ENCODE data around the gene JAKMIP2.

Gene JAKMIP2

DNA sequence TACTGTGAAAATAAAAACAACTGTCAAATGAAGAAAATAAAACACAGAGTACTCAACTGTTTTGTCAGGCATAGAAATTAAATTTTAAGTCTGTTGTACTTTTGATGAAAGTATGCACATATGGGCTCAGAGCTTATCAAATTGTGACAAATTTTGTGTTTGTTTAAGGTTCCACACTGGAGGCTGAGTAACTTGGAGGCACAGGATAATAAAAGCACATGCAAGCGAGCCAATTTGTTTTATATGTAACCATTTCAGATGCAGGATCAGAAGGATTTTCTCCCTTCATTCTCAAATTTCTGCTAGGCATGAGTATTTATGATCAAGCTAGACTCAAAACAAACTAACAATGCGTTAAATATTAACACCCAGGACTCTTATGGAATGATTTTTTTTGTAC lies 87.8 kb downstream of the JAKMIP2 start:
- no peak for DNase-seq

- DNase-seq, result no peak
Measured at GRCh38 chr5:147693233-147693632, 89.3 kb downstream of the JAKMIP2 start.

DNA sequence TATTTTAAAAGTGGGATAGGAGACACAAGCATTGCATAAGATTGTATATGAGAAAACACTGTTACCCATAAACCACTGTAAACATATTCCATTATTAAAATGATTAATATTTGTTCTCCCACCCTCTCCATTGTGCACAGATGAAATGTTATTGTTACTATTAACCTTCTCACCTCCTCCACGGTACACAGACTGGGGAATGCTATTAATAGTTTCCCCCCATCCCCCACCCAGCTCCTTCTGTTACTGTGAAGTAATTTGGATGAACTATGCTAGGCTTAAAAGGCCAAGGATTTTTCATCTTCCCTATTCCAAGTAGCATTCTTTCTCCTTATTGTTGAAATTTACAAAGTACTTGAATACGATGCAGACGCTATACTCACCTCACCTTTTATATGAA lies 91.4 kb downstream of the JAKMIP2 start:
- DNase-seq, result no peak

DNA sequence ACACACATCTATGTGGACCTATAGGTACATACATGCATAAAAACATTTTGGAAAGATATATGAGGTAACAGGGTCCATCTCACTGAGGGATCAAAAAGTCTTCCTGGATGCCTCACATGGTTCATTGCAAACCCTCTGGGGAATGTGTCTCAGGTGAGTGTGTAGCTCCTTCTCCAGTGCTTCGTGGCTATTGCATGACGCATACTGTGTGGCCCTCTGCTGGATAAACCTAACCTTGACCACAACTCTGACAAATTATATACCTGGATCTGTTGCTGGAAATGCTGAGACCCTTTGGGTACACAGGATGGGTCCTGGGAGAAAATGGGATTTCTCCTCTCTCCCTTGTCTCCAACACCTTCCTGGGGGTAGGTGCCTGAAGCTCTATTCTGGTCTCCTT lies 91.9 kb downstream of the JAKMIP2 start:
- no peak for DNase-seq

DNA sequence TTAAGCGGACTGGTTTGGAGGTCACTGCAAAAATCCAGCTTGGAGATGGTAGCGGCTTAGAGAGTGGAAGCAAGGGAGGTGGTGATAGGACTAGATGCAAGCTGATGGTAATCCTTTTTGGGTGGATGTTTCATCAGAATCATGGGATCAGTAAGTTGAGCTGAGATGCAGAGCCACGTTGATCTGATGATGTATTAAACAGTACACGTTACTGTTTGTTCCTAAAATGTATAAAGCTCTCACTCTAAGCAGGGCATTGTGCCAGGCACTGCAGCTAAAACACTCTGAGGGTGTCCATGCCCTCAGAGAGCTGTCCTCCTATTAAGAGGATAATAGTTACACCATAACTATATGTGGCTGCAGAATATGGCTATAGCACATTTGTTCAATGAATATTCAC lies 93.1 kb downstream of the JAKMIP2 start:
- DNase-seq, result no peak

DNA sequence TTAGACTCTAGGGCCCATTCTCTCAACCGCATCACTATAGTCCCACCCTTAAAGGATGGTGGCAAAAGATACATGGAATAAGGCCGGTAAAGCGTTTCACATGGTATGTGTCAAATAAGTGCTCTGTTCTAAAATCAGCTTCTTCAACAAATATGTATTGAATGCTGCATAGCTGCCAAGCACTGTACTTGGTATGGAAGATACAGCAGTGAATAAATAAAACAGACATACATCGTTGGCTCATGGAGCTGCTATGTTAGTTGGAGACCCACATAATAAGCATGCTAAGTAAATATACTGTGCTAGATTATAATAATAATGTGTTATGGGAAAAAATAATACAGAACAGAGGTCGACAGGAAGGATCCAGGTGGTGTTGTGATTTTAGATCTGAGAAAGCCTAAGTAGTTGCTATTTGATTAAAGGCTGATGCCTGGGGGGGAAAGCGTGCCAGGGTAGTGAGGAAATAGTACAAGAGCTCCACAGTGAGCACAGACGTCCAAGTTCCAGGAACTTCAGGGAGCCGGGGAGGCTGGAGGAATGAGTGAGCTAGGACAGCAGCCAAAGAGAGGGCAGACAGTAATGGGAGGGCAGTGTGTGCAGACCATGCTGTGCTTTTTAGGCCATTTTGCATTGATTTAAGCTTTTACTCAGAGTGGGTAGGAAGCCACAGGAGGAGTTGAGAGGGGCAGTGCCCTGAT lies 93.7 kb downstream of the JAKMIP2 start:
- DNase-seq, result no peak

GRCh38 chr5:147687118-147687517 lies 95.4 kb downstream of the JAKMIP2 start:
- no peak for DNase-seq

- no peak for DNase-seq
Measured at GRCh38 chr5:147686421-147686820, 96.1 kb downstream of the JAKMIP2 start.

- DNase-seq, result no peak
Measured at GRCh38 chr5:147685993-147686392, 96.5 kb downstream of the JAKMIP2 start.

- DNase-seq, result no peak
Measured at GRCh38 chr5:147675168-147675567, 107.4 kb downstream of the JAKMIP2 start.

- DNase-seq, result no peak
Measured at GRCh38 chr5:147674411-147674810, 108.1 kb downstream of the JAKMIP2 start.

- DNase-seq, result no peak
Measured at GRCh38 chr5:147673791-147674190, 108.7 kb downstream of the JAKMIP2 start.

DNA sequence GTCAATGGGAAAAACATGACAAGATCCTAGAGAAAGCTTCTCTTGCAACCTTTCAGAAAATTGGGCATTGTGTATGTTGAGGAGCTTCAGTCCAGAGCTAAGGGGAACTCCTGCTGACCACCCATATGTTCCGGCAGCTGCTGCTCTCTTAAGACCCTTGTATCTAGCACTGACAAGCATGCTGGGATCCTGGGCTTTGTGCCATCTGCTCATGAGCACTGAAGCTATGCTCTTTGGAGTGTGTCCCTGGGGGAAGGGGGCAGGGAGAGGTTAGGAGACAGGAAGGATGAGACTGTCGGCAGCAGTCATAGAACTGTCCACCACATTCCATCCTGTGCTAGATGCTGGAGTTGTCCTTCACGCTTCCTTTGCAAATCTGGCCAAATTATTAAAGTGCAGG lies 109.3 kb downstream of the JAKMIP2 start:
- DNase-seq, result no peak

- DNase-seq, result no peak
Measured at GRCh38 chr5:147671365-147671764, 111.2 kb downstream of the JAKMIP2 start.

DNA sequence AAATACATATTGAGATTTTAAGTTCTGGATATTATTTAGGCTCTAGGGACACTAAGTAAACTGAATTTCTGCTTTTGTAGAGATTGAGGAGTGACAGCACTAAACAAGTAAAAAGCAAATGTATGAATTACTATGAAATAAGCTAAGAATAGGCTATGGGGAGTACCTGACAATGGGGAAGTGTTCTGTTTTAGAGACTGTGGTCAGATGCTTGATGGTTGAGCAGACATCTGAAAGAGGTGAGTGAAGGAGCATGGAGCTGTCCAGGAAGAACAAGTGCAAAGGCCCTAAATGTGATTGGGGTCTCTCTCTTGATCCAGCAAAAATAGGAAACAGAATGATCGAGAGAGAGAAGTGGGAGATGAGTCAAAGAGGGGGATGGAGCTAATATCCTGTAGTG lies 111.7 kb downstream of the JAKMIP2 start:
- no peak for DNase-seq

GRCh38 chr5:147669169-147669869 lies 113.2 kb downstream of the JAKMIP2 start:
- DNase-seq, result no peak

GRCh38 chr5:147668385-147668784 lies 114.1 kb downstream of the JAKMIP2 start:
- DNase-seq, result no peak

- no peak for DNase-seq
Measured at GRCh38 chr5:147667363-147667762, 115.2 kb downstream of the JAKMIP2 start.

DNA sequence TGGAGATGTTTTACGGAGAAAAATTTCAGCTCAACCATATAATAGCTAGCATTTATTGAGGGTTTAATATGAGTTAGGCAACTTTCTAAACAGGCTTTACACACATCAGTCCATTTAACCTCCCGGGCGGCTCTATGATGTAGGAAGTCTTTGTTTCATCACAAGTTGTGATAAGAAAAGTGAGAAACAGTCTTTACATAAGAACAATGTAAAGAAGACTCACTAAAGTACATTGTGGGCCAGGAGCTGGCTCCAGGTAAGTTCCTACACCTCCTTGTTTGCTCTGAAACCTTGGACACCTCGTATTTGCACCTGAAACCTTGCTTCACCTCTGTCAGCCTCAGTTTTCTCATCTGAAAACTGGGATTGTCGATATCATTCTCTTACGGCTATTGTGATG lies 116.1 kb downstream of the JAKMIP2 start:
- no peak for DNase-seq

- no peak for DNase-seq
Measured at GRCh38 chr5:147661541-147661940, 121.0 kb downstream of the JAKMIP2 start.

- no peak for DNase-seq
Measured at GRCh38 chr5:147659166-147659929, 123.2 kb downstream of the JAKMIP2 start.

- DNase-seq, result no peak
Measured at GRCh38 chr5:147658293-147658932, 124.1 kb downstream of the JAKMIP2 start.

GRCh38 chr5:147648597-147648996 lies 133.9 kb downstream of the JAKMIP2 start:
- no peak for DNase-seq

All from inflammatory macrophage (primary cell).